RWPE2 (cell line): ENCODE measurements around the gene ATG9A.

Experiments used
- ATAC-seq: fragments of 200-7000 bp; cut with Tn5 transposase; 3 replicates; pipeline ENCODE4 v1.9.1; 2021; ENCODE audit warnings: low read depth
- DNase-seq: peaks from one replicate; pipeline ENCODE4 v3.0.0-alpha.2; 2020; ENCODE audit warnings: low spot score
- H3K27ac ChIP-seq: fragments of 450-650 bp; 2 replicates; pipeline ENCODE4 v1.5.1; 2017; ENCODE audit warnings: mild to moderate bottlenecking; ENCODE audit not compliant: poor library complexity, severe bottlenecking
- H3K27me3 ChIP-seq: fragments of 250-450 bp; sonication (Bioruptor Pico); 2 replicates; pipeline ENCODE4 v1.5.1; 2021; ENCODE audit warnings: mild to moderate bottlenecking, moderate library complexity; ENCODE audit not compliant: insufficient read depth, poor library complexity, severe bottlenecking
- H3K36me3 ChIP-seq: fragments of 250-450 bp; sonication (Bioruptor Pico); 2 replicates; pipeline ENCODE4 v1.5.1; 2020; ENCODE audit warnings: low read depth, mild to moderate bottlenecking, moderate library complexity
- H3K4me1 ChIP-seq: fragments of 250-450 bp; sonication (Bioruptor Pico); 2 replicates; pipeline ENCODE4 v1.5.1; 2021; ENCODE audit warnings: mild to moderate bottlenecking, moderate library complexity; ENCODE audit not compliant: insufficient read depth, poor library complexity, severe bottlenecking
- H3K4me3 ChIP-seq: fragments of 250-450 bp; sonication (Bioruptor Pico); 2 replicates; pipeline ENCODE4 v1.5.1; 2021; ENCODE audit warnings: mild to moderate bottlenecking, moderate library complexity; ENCODE audit not compliant: severe bottlenecking
- H3K9me3 ChIP-seq: fragments of 250-450 bp; sonication (Bioruptor Pico); 2 replicates; pipeline ENCODE4 v1.5.1; 2021; ENCODE audit warnings: mild to moderate bottlenecking, moderate library complexity; ENCODE audit not compliant: severe bottlenecking
- TF ChIP-seq, protein P1 (sequence below): fragments of 450-650 bp; IDR thresholded peaks from one replicate; pipeline ENCODE4 v1.5.1; 2017; ENCODE audit warnings: mild to moderate bottlenecking, moderate library complexity; ENCODE audit not compliant: poor library complexity, severe bottlenecking

The ATG9A gene

DNA sequence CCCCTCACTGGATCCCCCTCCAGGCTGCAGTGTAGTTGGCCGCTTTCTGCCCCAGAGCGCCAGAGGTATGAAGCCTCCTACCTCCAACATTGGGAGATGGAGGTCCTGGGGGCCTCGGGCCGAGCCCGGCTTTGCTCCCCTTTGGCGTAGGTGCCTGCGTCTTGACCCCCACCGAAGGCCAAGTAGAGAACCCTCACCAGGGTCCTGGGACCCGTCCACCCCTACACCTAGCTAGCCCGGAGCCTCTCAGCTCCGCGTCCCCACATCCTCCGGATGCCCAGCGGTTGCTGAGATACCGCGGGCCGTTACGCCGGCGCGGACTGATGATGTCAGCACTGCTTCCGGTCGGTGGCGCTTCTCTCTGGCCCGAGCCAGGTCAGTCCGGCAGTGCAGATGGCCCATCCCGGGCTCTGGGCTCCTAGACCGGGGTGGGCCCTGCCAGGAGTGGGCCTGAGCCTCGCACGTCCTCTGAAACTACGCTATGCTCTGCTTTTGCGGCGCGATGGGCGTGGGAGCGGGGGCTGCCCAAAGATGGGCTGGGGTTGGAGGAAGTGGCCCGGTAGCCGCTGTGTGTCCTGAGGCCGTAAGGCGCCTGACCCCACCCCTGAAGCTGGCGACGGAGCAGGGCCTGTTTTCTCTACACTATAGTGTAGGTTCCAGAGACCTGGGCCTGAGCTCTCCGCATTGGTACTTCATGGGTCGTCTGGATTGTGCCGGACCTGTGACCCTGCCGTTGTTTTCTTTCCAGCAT, 15.9 kb upstream of the ATG9A start, which contains the start of the genes GLB1L and STK16:
GLB1L (minus strand) TSS at position 297 of the 751 bp plus-strand sequence. CDS start 1,871 bp downstream, outside the sequence.
STK16 (plus strand) TSS at position 332 of the 751 bp plus-strand sequence. CDS start 521 bp downstream, outside the sequence.
- peaks cover 26% of the 10 kb centered on the region for H3K4me1 ChIP-seq
- H3K4me3 ChIP-seq = peak within 1 kb of the TSS; percentile 50
- H3K27ac ChIP-seq = peak within 1 kb of the TSS; percentile 97
- no peaks in the 10 kb centered on the region for H3K27me3 ChIP-seq
- DNase-seq = peak; percentile 87
- TF ChIP-seq, protein P1, sequence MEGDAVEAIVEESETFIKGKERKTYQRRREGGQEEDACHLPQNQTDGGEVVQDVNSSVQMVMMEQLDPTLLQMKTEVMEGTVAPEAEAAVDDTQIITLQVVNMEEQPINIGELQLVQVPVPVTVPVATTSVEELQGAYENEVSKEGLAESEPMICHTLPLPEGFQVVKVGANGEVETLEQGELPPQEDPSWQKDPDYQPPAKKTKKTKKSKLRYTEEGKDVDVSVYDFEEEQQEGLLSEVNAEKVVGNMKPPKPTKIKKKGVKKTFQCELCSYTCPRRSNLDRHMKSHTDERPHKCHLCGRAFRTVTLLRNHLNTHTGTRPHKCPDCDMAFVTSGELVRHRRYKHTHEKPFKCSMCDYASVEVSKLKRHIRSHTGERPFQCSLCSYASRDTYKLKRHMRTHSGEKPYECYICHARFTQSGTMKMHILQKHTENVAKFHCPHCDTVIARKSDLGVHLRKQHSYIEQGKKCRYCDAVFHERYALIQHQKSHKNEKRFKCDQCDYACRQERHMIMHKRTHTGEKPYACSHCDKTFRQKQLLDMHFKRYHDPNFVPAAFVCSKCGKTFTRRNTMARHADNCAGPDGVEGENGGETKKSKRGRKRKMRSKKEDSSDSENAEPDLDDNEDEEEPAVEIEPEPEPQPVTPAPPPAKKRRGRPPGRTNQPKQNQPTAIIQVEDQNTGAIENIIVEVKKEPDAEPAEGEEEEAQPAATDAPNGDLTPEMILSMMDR = no peak
- H3K9me3 ChIP-seq = no peaks in the 10 kb centered on the region
- peak; percentile 53 for ATAC-seq
- H3K36me3 ChIP-seq = peaks cover 28% of the 10 kb centered on the region

DNA sequence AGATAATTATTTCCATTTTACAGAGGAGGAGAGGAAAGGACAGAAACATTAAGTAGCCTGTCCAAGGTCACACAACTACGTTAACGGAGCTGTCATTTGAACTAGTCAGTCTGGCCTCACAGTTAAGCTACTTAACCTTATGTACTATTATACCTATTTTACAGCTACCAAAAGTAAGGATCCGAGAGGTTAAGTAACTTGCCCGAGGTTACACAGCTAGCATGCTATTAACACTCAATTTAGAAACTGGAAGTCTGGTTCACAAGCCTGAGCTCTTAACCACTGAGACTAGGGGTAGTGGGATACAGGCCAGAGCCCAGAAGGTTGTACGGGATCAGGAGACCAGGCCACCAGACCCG, 15.3 kb upstream of the ATG9A start:
- ATAC-seq = no peak
- H3K4me3 ChIP-seq = peak overlapping the region; percentile 50
- H3K4me1 ChIP-seq = peaks cover 21% of the 10 kb centered on the region
- no peaks in the 10 kb centered on the region for H3K27me3 ChIP-seq
- TF ChIP-seq, protein P1 = no peak
- peaks cover 23% of the 10 kb centered on the region for H3K36me3 ChIP-seq
- no peaks in the 10 kb centered on the region for H3K9me3 ChIP-seq
- peak overlapping the region; percentile 97 for H3K27ac ChIP-seq
- no peak for DNase-seq

DNA sequence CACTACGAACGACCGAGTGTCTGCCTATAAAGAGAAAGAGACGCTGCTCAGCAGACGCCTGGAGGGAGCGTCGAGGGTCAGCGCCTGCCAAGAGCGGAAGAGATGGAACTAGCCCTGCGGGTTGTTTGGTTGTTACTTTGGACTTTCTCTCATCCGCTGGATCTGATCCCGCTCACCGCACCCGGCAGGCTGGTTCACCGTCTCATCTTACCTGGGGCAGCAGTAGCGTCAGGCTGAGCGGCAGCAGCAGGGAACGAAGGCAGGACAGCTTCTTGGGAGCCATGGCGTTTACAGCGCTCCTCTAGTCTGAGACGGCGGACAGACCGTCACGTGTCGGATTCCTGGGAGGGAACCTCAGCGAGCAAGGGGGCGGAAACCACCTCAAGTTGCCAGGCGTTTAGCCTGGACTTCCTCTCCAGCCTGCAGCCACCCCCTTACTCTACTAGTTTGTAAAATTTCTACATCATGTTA, 13.9 kb upstream of the ATG9A start:
- Histone ChIP-seq H3K4me1 (peaks cover 8% of the 10 kb centered on the region), H3K36me3 (peaks cover 26% of the 10 kb centered on the region), H3K9me3 (no peaks in the 10 kb centered on the region), H3K4me3 (no peak overlapping the region), H3K27ac (no peak overlapping the region), H3K27me3 (no peaks in the 10 kb centered on the region)
- DNase-seq (no peak), ATAC-seq (no peak)
- TF ChIP-seq, protein P1 = no peak

DNA sequence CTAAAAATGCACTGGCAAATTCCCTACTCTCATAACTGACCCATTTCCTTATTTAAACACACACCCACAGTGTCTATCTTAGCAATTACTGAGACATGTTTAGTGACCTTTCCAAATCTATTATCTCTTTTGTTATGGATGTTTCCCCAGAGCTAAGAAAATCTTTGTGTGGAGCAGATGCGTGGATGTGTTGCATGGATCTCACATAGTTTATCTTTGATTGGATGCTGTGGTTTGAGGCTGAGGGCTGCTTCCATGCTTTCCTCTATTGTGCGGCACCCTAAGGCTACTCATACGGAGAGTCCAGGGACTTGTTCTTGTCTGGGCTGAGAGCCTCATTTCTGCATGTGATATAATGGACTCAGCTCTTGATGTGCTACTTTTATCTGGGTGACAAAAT, 4.9 kb upstream of the ATG9A start:
- DNase-seq (no peak), ATAC-seq (no peak)
- Histone ChIP-seq H3K27me3 (no peaks in the 10 kb centered on the region), H3K4me1 (peaks cover 4% of the 10 kb centered on the region), H3K4me3 (no peak overlapping the region), H3K9me3 (no peaks in the 10 kb centered on the region), H3K36me3 (peaks cover 79% of the 10 kb centered on the region), H3K27ac (no peak overlapping the region)
- TF ChIP-seq, protein P1 = no peak

DNA sequence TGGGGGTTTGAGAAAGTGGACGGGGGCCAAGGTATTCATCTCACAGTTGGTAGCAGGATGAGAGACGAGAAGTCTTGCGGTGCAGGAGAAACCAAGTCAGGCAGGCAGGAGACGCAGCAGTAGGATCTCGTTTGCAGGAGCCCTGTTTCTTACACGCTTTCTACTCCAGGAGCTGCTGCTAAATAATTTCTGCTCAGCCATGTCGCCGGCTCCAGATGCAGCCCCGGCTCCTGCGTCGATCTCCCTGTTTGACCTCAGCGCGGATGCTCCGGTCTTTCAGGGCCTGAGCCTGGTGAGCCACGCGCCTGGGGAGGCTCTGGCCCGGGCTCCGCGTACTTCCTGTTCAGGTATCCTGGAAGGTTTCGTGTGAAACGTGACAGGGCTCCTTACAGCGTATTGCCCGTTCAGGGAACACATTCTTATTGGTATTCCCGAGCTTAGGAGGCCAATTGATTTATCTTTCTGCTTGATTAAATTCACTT, 664 bp upstream of the ATG9A start:
- no peak for DNase-seq
- Histone ChIP-seq H3K36me3 (peaks cover 70% of the 10 kb centered on the region), H3K9me3 (no peaks in the 10 kb centered on the region), H3K4me1 (peaks cover 7% of the 10 kb centered on the region), H3K27me3 (no peaks in the 10 kb centered on the region), H3K4me3 (peak overlapping the region; percentile 68), H3K27ac (peak overlapping the region; percentile 82)
- TF ChIP-seq, protein P1 = no peak
- ATAC-seq = peak; percentile 37
